ENCODE data around the gene ANTXRL. TPM values are rescaled to one million over a fixed set of nuclear protein-coding genes. Genes with fewer than 3 reads are reported as not detected.
"Not testable (repeated sequence)": the region's sequence is repeated elsewhere in the genome, so short reads cannot be mapped to it uniquely, and the experiment has no call there.

Gene ANTXRL
- total RNA-seq, result under 1 TPM in 1 of 4 donors, not detected in 3; 0.51 TPM
- 0.68 TPM for polyA plus RNA-seq
- long read RNA-seq, donor 1, result 0 reads
- long read RNA-seq, donor 2, result 0 reads
- long read RNA-seq, donor 3, result 0 reads
- long read RNA-seq, donor 4, result 0 reads

GRCh38 chr10:46286991-46287693 lies at the start of gene ANTXRL:
Gene ANTXRL, plus strand, starts transcription at chr10:46286997. Its CDS starts 266 bp downstream, at chr10:46287263.
- 95% methylated on average over 8 of the region's 8 CpGs for WGBS

GRCh38 chr10:46237815-46238510 lies 48.8 kb upstream of the ANTXRL start:
- 89% methylated on average over 3 of the region's 3 CpGs for WGBS
- ATAC-seq, result no peak
- H3K4me1 ChIP-seq (ENCODE audit: control insufficient read depth, insufficient read depth, low read length), result no peaks in the 10 kb centered on the region
- H3K27me3 ChIP-seq (ENCODE audit: control insufficient read depth, insufficient read depth), result no peaks in the 10 kb centered on the region
- H3K4me3 ChIP-seq (ENCODE audit: low read length), result no peak overlapping the region
- H3K9me3 ChIP-seq (ENCODE audit: control insufficient read depth, low read length), result no peaks in the 10 kb centered on the region
- H3K27ac ChIP-seq (ENCODE audit: low read length), result no peak overlapping the region
- intact Hi-C loops (cut with DNase I), result no loop called here
- DNase-seq, result no peak

More at GRCh38 chr10:46286991-46287693, at the start of gene ANTXRL:
- Histone ChIP-seq H3K9me3 (ENCODE audit: control insufficient read depth, low read length) (no peaks in the 10 kb centered on the region), H3K27me3 (ENCODE audit: control insufficient read depth, insufficient read depth) (no peaks in the 10 kb centered on the region), H3K4me1 (ENCODE audit: control insufficient read depth, insufficient read depth, low read length) (peaks cover 5% of the 10 kb centered on the region), H3K4me3 (ENCODE audit: low read length) (no peak within 1 kb of the TSS), H3K27ac (ENCODE audit: low read length) (no peak within 1 kb of the TSS)
- intact Hi-C loops (cut with DNase I), result loop anchor here in 1 of 4 donors (10.0 kb wide), 1 partner anchor 182 kb away; no protein-coding TSS in a partner anchor
- ATAC-seq, result no peak
- no peak for DNase-seq

GRCh38 chr10:46239247-46239646 lies 47.5 kb upstream of the ANTXRL start:
- no peak for ATAC-seq
- H3K27me3 ChIP-seq (ENCODE audit: control insufficient read depth, insufficient read depth), result no peaks in the 10 kb centered on the region
- no peak overlapping the region for H3K27ac ChIP-seq (ENCODE audit: low read length)
- H3K4me1 ChIP-seq (ENCODE audit: control insufficient read depth, insufficient read depth, low read length), result no peaks in the 10 kb centered on the region
- no peaks in the 10 kb centered on the region for H3K9me3 ChIP-seq (ENCODE audit: control insufficient read depth, low read length)
- no peak overlapping the region for H3K4me3 ChIP-seq (ENCODE audit: low read length)
- intact Hi-C loops (cut with DNase I), result no loop called here
- no peak for DNase-seq

- ATAC-seq (no peak), DNase-seq (no peak)
- no peaks in the 10 kb centered on the region for H3K27me3 ChIP-seq (ENCODE audit: control insufficient read depth, insufficient read depth)
- intact Hi-C loops (cut with DNase I), result no loop called here
- no peaks in the 10 kb centered on the region for H3K4me1 ChIP-seq (ENCODE audit: control insufficient read depth, insufficient read depth, low read length)
- no peaks in the 10 kb centered on the region for H3K9me3 ChIP-seq (ENCODE audit: control insufficient read depth, low read length)
- H3K4me3 ChIP-seq (ENCODE audit: low read length), result no peak overlapping the region
- 70% methylated on average over 2 of the region's 2 CpGs for WGBS
- no peak overlapping the region for H3K27ac ChIP-seq (ENCODE audit: low read length)
These were observed 46.7 kb upstream of the ANTXRL start for GRCh38 chr10:46239993-46240683.

GRCh38 chr10:46240684-46241565 lies 45.9 kb upstream of the ANTXRL start:
- peak in 1 of 2 donors; percentile 29 for ATAC-seq
- intact Hi-C loops (cut with DNase I), result no loop called here
- H3K4me1 ChIP-seq (ENCODE audit: control insufficient read depth, insufficient read depth, low read length), result no peaks in the 10 kb centered on the region
- H3K4me3 ChIP-seq (ENCODE audit: low read length), result no peak overlapping the region
- H3K27me3 ChIP-seq (ENCODE audit: control insufficient read depth, insufficient read depth), result no peaks in the 10 kb centered on the region
- no peaks in the 10 kb centered on the region for H3K9me3 ChIP-seq (ENCODE audit: control insufficient read depth, low read length)
- no peak for DNase-seq
- no peak overlapping the region for H3K27ac ChIP-seq (ENCODE audit: low read length)
- 94% methylated on average over 2 of the region's 2 CpGs for WGBS

GRCh38 chr10:46245381-46245900 lies 41.4 kb upstream of the ANTXRL start:
- WGBS, result 90% methylated on average over 9 of the region's 9 CpGs
- ATAC-seq, result no peak
- Histone ChIP-seq H3K9me3 (ENCODE audit: control insufficient read depth, low read length) (no peaks in the 10 kb centered on the region), H3K4me1 (ENCODE audit: control insufficient read depth, insufficient read depth, low read length) (peaks cover 2% of the 10 kb centered on the region), H3K27ac (ENCODE audit: low read length) (no peak overlapping the region), H3K27me3 (ENCODE audit: control insufficient read depth, insufficient read depth) (no peaks in the 10 kb centered on the region), H3K4me3 (ENCODE audit: low read length) (no peak overlapping the region)
- intact Hi-C loops (cut with DNase I), result no loop called here
- no peak for DNase-seq

GRCh38 chr10:46246400-46247180 lies 40.2 kb upstream of the ANTXRL start:
- ATAC-seq, result peak in 1 of 2 donors; percentile 27
- H3K27me3 ChIP-seq (ENCODE audit: control insufficient read depth, insufficient read depth); H3K27ac ChIP-seq (ENCODE audit: low read length); H3K4me3 ChIP-seq (ENCODE audit: low read length); H3K9me3 ChIP-seq (ENCODE audit: control insufficient read depth, low read length); DNase-seq; H3K4me1 ChIP-seq (ENCODE audit: control insufficient read depth, insufficient read depth, low read length); intact Hi-C loops (cut with DNase I): not testable (repeated sequence)
- 82% methylated on average over 10 of the region's 10 CpGs for WGBS

GRCh38 chr10:46247181-46247475 lies 39.7 kb upstream of the ANTXRL start:
- intact Hi-C loops (cut with DNase I), result no loop called here
- H3K27me3 ChIP-seq (ENCODE audit: control insufficient read depth, insufficient read depth), result no peaks in the 10 kb centered on the region
- peaks cover 2% of the 10 kb centered on the region for H3K4me1 ChIP-seq (ENCODE audit: control insufficient read depth, insufficient read depth, low read length)
- H3K27ac ChIP-seq (ENCODE audit: low read length), result no peak overlapping the region
- H3K9me3 ChIP-seq (ENCODE audit: control insufficient read depth, low read length), result no peaks in the 10 kb centered on the region
- ATAC-seq (no peak), DNase-seq (no peak)
- 87% methylated on average over 3 of the region's 3 CpGs for WGBS
- H3K4me3 ChIP-seq (ENCODE audit: low read length), result no peak overlapping the region

GRCh38 chr10:46247808-46248569 lies 38.8 kb upstream of the ANTXRL start:
- no peaks in the 10 kb centered on the region for H3K9me3 ChIP-seq (ENCODE audit: control insufficient read depth, low read length)
- WGBS, result 51% methylated on average over 14 of the region's 14 CpGs
- ATAC-seq, result peak; percentile 48 to 51
- no peak overlapping the region for H3K4me3 ChIP-seq (ENCODE audit: low read length)
- intact Hi-C loops (cut with DNase I), result no loop called here
- peak; percentile 31 to 80 (median 72) for DNase-seq
- no peaks in the 10 kb centered on the region for H3K27me3 ChIP-seq (ENCODE audit: control insufficient read depth, insufficient read depth)
- no peak overlapping the region for H3K27ac ChIP-seq (ENCODE audit: low read length)
- peaks cover 2% of the 10 kb centered on the region for H3K4me1 ChIP-seq (ENCODE audit: control insufficient read depth, insufficient read depth, low read length)
